ENCODE results near the gene RPS19BP1. TPM values are rescaled to one million over a fixed set of nuclear protein-coding genes. Genes with fewer than 3 reads are reported as not detected.

Gene RPS19BP1, protein sequence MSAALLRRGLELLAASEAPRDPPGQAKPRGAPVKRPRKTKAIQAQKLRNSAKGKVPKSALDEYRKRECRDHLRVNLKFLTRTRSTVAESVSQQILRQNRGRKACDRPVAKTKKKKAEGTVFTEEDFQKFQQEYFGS
- 75.7 to 116 TPM (median 100 TPM) in 5 replicates for total RNA-seq (2022; extraction: Qiagen RNA extraction)

DNA sequence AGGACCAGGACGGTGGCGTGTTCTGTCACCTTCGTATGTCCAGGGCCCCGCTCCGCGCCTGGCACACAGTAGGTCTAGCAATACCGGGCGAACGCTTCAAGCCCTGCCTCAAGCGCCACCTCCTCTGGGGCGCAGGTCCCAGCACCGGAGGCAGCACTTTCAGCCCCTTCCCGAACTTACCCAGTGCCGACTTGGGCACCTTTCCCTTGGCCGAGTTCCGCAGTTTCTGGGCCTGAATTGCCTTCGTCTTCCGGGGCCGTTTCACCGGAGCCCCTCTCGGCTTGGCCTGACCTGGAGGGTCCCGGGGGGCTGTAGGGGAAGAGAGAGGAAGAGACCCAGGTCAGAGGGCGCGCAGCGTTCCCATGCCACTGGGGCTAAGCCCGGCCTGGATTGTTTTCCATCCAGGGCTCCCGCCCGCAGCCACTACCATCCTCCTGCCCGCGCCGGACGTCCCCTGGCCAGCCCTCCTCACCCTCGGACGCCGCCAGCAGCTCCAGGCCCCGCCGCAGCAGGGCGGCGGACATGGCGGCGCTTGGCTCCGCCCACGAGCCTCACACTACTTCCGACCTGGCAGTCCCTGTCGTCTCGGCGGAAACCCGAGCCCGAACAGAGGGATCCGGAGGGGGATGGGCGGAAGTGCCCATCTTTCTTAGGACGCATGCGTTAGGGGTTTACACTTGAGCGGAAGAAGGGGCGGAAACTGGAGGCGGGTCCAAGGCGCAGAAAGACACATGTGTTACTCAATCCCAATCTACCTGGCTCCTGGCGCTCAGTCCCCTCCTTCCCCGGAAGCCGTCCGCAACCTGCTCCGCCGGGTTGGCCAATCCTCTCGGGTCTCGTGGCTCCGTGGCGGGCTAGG, at the start of gene RPS19BP1:
TSS of gene RPS19BP1 (minus strand) at position 534 of the 859 bp plus-strand sequence. CDS start at position 524, 10 bp downstream.

DNA sequence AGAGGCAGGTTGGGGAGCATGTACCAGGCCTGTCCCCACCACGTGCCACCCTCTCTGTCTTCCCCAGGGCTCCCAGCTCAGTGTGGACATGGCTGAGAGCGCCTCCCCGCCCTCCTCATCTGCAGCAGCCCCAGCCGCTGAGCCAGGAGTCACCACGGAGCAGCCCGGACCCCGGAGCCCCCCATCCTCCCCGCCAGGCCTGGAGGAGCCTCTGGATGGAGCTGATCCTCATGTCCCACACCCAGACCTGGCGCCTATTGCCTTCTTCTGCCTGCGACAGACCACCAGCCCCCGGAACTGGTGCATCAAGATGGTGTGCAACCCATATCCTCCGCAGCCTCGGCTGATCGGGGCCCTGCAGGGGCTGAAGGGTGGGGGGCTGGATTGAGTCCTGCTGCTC, 38.1 kb upstream of the RPS19BP1 start, which contains the start of gene CACNA1I:
TSS of gene CACNA1I (plus strand) at position 89 of the 400 bp plus-strand sequence. CDS start at position 89, 0 bp downstream.

DNA sequence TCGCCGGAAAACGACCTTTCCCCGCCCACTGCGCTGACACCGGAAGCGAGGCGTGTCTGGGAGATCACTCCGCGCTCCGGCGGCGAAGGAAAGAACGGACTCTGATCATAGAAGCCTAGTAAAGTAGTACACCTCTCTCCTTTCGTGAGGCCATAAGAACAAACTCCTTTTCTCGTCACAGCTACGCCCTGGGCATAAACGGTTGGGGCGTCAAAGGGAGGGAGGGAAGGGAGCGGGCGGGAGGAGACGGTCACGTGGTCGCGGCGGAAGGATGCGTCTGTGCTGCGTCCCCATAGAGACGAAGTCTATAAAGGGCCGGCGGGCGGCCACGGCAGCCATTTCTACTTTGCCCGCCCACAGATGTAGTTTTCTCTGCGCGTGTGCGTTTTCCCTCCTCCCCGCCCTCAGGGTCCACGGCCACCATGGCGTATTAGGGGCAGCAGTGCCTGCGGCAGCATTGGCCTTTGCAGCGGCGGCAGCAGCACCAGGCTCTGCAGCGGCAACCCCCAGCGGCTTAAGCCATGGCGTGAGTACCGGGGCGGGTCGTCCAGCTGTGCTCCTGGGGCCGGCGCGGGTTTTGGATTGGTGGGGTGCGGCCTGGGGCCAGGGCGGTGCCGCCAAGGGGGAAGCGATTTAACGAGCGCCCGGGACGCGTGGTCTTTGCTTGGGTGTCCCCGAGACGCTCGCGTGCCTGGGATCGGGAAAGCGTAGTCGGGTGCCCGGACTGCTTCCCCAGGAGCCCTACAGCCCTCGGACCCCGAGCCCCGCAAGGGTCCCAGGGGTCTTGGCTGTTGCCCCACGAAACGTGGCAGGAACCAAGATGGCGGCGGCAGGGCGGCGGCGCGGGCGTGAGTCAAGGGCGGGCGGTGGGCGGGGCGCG, 12.1 kb downstream of the RPS19BP1 start, which contains the start of gene ATF4:
TSS of gene ATF4 (plus strand) at position 337 of the 880 bp plus-strand sequence. CDS start 884 bp downstream, outside the sequence.

DNA sequence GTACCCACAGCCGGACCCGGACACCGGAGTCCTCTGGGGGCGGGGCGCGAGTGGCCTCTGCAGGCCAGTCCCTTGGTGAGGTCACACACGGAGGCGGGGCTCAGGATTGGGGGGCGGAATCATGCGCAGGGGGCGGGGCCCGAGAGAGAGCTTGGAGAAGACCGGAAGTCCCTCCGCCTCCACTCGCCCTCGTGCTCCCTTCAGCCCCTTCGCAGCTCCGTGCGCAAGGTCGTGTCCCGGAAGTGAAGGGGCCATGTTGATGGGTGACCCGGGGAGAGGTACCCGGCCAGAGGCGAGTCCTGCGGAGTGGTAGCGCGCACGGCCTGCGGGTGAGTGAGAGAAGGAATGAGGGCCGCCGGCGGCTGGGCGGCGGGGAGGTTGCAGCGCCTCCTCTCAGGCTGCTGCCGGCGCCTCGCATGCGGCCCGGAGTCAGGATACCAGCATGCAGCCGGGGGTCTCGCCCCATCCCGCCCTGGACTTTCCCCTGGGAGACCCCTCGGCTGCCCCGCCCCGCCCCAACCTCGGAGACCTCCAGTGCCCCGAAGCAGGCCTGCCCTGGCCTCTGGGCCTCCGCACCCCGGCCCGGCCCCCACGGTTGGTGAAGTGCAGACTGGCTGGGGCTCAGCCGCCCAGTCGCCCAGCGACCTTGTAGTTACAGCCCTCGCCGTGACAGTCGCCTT, 30.3 kb downstream of the RPS19BP1 start, which contains the start of gene MIEF1:
TSS of gene MIEF1 (plus strand) at position 182 of the 680 bp plus-strand sequence. CDS start 9,005 bp downstream, outside the sequence.

Other genes starting within 250 kb of the RPS19BP1 start
- 1,761 to 2,448 TPM (median 1,791 TPM) in 5 replicates for gene RPL3, start 213.1 kb downstream of the RPS19BP1 start, total RNA-seq (2022; extraction: Qiagen RNA extraction)
- gene SYNGR1, start 182.8 kb downstream of the RPS19BP1 start, total RNA-seq (2022; extraction: Qiagen RNA extraction): 10.5 to 12.4 TPM (median 11.8 TPM) in 5 replicates
- gene TAB1, start 133.0 kb downstream of the RPS19BP1 start, total RNA-seq (2022; extraction: Qiagen RNA extraction): 9.1 to 11.8 TPM (median 10.1 TPM) in 5 replicates
- gene MGAT3, start 75.7 kb downstream of the RPS19BP1 start, total RNA-seq (2022; extraction: Qiagen RNA extraction): 0.64 to 1.4 TPM (median 0.88 TPM) in 5 replicates
- 23.1 to 27.1 TPM (median 24.3 TPM) in 5 replicates for gene MIEF1, start 30.5 kb downstream of the RPS19BP1 start, total RNA-seq (2022; extraction: Qiagen RNA extraction)
- gene ATF4, start 12.2 kb downstream of the RPS19BP1 start, total RNA-seq (2022; extraction: Qiagen RNA extraction): 300 to 374 TPM (median 344 TPM) in 5 replicates
- gene CACNA1I, start 38.0 kb upstream of the RPS19BP1 start, total RNA-seq (2022; extraction: Qiagen RNA extraction): 0.07 to 0.11 TPM (median 0.08 TPM) in 5 replicates